Vagina (tissue), 2 donors: ENCODE measurements around the gene C12orf42.

Experiments used
- POLR2A ChIP-seq, 2 donors: fragments of 450-650 bp; IDR thresholded peaks; one replicate each; pipeline ENCODE4 v1.6.1; 2017; ENCODE audit warnings: antibody characterized with exemption in 2 of 2, mild to moderate bottlenecking in 2 of 2, moderate library complexity in 2 of 2
- POLR2AphosphoS5 ChIP-seq, 2 donors: sonication (generic); formaldehyde crosslinking; IDR thresholded peaks; one replicate each; pipeline ENCODE4 v1.9.0; 2017; ENCODE audit warnings: antibody characterized with exemption in 2 of 2, mild to moderate bottlenecking in 2 of 2, low read depth in 1 of 2; ENCODE audit not compliant: insufficient read depth in 1 of 2
- TF ChIP-seq, protein P1 (sequence below), 3 experiments: fragments of 450-650 bp in 2 of 3; fragments of 200-600 bp in 1 of 3; sonication (generic) in 1 of 3; IDR thresholded peaks; one replicate each; pipeline ENCODE4 v1.5.1; 2017 to 2019; ENCODE audit warnings: antibody characterized with exemption in 3 of 3, mild to moderate bottlenecking in 2 of 3, moderate library complexity in 2 of 3

DNA sequence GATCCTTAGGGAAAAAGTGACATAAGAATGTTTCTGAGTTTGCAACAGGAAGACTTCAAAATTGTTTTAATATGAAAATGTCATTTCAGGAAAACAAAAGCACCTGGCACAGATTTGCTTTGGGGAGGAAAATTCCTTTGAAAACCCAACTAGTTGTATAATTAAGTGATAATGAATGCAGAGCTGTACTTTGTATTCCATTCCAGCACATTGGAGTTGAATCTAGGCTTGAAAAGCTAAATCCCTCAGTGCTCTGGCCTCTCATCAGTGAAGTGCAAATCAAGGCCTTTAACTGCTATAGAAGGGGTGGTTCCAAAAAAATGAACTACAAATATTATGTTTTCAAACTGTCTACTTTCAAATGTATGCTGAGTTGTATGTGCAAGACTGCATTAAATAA, 19.6 kb upstream of the C12orf42 start:
- TF ChIP-seq, protein P1, sequence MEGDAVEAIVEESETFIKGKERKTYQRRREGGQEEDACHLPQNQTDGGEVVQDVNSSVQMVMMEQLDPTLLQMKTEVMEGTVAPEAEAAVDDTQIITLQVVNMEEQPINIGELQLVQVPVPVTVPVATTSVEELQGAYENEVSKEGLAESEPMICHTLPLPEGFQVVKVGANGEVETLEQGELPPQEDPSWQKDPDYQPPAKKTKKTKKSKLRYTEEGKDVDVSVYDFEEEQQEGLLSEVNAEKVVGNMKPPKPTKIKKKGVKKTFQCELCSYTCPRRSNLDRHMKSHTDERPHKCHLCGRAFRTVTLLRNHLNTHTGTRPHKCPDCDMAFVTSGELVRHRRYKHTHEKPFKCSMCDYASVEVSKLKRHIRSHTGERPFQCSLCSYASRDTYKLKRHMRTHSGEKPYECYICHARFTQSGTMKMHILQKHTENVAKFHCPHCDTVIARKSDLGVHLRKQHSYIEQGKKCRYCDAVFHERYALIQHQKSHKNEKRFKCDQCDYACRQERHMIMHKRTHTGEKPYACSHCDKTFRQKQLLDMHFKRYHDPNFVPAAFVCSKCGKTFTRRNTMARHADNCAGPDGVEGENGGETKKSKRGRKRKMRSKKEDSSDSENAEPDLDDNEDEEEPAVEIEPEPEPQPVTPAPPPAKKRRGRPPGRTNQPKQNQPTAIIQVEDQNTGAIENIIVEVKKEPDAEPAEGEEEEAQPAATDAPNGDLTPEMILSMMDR (IDR thresholded peaks at IDR 0.05), result no peak
- TF ChIP-seq POLR2A (IDR thresholded peaks at IDR 0.05), result no peak
- no peak for TF ChIP-seq POLR2AphosphoS5 (IDR thresholded peaks at IDR 0.05; ENCODE audit: insufficient read depth in 1 of 2, low read depth in 1 of 2)
